PFSK-1 (cell line): ENCODE results near the gene SYTL2.

Experiments
- POLR2AphosphoS5 ChIP-seq: IDR thresholded peaks from 2 replicates; pipeline ENCODE4 v1.6.1; 2012; ENCODE audit warnings: low read depth, mild to moderate bottlenecking, control low read depth, low read length, moderate library complexity
- SIN3A ChIP-seq: IDR thresholded peaks from 2 replicates; pipeline ENCODE4 v1.6.1; 2012; ENCODE audit warnings: mild to moderate bottlenecking, low read length, moderate library complexity, borderline replicate concordance; ENCODE audit not compliant: insufficient read depth
- TAF1 ChIP-seq: IDR thresholded peaks from 2 replicates; pipeline ENCODE4 v1.6.1; 2012; ENCODE audit warnings: low read length, control low read depth, borderline replicate concordance; ENCODE audit not compliant: insufficient read depth
- TF ChIP-seq, protein P1 (sequence below), 2 experiments: IDR thresholded peaks; 2 replicates each; pipeline versions ENCODE4 v1.6.1 to v1.8.0; 2011 to 2012; ENCODE audit warnings: low read depth in 2 of 2, low read length in 2 of 2, control low read depth in 1 of 2, inconsistent platforms in 1 of 2, mild to moderate bottlenecking in 1 of 2, moderate library complexity in 1 of 2; ENCODE audit not compliant: insufficient read depth in 1 of 2

DNA sequence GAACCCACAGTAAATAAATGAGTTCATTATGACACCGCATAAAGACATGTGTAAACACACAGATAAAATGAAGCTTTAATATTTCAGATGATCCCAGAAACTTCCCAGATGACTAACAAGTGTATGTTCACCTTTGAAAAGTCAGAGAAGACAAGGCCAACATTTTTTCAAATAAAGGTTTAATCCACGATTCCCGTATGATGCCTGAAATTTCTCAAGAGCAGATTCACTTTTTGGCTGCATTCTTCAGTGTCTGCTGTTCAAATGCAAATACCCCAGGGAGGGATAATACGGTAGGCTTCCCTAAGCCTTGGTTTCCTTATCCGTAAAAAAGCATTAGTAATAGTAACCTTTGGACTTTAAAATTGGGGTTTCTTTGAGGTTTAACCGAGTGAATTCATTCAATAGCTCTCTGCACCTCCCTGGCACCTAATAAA, 62.5 kb downstream of the SYTL2 start:
- TF ChIP-seq, protein P1, sequence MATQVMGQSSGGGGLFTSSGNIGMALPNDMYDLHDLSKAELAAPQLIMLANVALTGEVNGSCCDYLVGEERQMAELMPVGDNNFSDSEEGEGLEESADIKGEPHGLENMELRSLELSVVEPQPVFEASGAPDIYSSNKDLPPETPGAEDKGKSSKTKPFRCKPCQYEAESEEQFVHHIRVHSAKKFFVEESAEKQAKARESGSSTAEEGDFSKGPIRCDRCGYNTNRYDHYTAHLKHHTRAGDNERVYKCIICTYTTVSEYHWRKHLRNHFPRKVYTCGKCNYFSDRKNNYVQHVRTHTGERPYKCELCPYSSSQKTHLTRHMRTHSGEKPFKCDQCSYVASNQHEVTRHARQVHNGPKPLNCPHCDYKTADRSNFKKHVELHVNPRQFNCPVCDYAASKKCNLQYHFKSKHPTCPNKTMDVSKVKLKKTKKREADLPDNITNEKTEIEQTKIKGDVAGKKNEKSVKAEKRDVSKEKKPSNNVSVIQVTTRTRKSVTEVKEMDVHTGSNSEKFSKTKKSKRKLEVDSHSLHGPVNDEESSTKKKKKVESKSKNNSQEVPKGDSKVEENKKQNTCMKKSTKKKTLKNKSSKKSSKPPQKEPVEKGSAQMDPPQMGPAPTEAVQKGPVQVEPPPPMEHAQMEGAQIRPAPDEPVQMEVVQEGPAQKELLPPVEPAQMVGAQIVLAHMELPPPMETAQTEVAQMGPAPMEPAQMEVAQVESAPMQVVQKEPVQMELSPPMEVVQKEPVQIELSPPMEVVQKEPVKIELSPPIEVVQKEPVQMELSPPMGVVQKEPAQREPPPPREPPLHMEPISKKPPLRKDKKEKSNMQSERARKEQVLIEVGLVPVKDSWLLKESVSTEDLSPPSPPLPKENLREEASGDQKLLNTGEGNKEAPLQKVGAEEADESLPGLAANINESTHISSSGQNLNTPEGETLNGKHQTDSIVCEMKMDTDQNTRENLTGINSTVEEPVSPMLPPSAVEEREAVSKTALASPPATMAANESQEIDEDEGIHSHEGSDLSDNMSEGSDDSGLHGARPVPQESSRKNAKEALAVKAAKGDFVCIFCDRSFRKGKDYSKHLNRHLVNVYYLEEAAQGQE (IDR thresholded peaks at IDR 0.05; ENCODE audit: insufficient read depth in 1 of 2, low read depth in 2 of 2, low read length in 2 of 2), result no peak
- TF ChIP-seq TAF1, result no peak
- no peak for TF ChIP-seq POLR2AphosphoS5
- TF ChIP-seq SIN3A, result no peak
